Epithelial cell of proximal tubule (primary cell): Measurements from ENCODE around the gene CLASP2. TPM values are rescaled to one million over a fixed set of nuclear protein-coding genes. Genes with fewer than 3 reads are reported as not detected.
"Not testable (repeated sequence)": the region's sequence is repeated elsewhere in the genome, so short reads cannot be mapped to it uniquely, and the experiment has no call there.

Source experiments
- DNase-seq: peaks from one replicate; pipeline ENCODE4 v3.0.0-alpha.2; 2011; ENCODE audit warnings: low read depth
- H3K4me3 ChIP-seq: 2 replicates; pipeline ENCODE4 v1.5.1; 2011; ENCODE audit warnings: low read depth, mild to moderate bottlenecking, low read length
- total RNA-seq: library from RNA; depleted of rRNA; stranded (reverse); fragments of >200 nt; gene quantifications from 2 replicates; pipeline ENCODE4 v1.2.3, GENCODE V29; 2015
- TF ChIP-seq, protein P1 (sequence below): conservative IDR thresholded peaks from 2 replicates; pipeline ENCODE4 v1.5.1; 2012; ENCODE audit warnings: low read depth, mild to moderate bottlenecking, low read length

Gene CLASP2
- 23.7 and 34.2 TPM in 2 replicates for total RNA-seq

DNA sequence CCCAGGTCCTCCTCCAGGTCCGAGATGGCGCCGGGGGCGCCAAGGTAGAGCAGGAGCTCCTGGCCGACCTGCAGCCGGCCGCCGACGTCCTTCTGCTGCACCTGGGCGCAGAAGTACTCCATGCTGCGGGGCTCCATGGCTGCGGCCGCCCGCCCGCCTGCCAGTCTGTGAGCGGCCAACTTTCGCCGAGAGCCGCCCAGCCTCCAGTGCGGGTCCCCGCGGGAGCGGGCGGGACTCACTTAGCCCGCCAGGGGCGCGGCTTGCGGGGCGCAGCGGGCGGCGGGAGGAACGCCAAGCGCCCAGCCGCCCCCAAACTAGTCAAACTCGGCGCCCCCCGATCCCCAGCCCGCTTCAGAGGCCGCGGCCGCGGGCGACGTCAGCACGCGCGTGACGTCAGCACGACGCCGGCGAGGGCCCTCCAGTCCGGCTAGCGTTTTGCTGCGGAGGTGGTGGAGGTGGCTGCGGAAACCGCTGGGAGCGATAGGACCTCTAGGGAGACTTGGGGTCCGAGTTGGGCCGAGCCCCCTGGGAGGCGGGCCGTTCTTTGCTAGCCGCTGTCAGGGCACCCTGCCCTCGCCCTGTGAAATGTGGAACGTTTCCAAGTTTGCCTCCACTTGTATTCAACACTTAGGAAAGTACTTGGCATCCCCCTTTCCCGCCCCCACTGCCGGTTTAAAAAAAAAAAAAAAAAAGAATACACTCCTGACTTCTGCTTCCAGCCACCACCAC is at the start of gene CLASP2:
Gene CLASP2 (minus strand): TSS at position 389 of the 729 bp plus-strand sequence. CDS start 252 bp downstream, at position 137.
- peak within 1 kb of the TSS; percentile 82 for H3K4me3 ChIP-seq
- DNase-seq: peak; percentile 16
- TF ChIP-seq, protein P1, sequence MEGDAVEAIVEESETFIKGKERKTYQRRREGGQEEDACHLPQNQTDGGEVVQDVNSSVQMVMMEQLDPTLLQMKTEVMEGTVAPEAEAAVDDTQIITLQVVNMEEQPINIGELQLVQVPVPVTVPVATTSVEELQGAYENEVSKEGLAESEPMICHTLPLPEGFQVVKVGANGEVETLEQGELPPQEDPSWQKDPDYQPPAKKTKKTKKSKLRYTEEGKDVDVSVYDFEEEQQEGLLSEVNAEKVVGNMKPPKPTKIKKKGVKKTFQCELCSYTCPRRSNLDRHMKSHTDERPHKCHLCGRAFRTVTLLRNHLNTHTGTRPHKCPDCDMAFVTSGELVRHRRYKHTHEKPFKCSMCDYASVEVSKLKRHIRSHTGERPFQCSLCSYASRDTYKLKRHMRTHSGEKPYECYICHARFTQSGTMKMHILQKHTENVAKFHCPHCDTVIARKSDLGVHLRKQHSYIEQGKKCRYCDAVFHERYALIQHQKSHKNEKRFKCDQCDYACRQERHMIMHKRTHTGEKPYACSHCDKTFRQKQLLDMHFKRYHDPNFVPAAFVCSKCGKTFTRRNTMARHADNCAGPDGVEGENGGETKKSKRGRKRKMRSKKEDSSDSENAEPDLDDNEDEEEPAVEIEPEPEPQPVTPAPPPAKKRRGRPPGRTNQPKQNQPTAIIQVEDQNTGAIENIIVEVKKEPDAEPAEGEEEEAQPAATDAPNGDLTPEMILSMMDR: no peak

DNA sequence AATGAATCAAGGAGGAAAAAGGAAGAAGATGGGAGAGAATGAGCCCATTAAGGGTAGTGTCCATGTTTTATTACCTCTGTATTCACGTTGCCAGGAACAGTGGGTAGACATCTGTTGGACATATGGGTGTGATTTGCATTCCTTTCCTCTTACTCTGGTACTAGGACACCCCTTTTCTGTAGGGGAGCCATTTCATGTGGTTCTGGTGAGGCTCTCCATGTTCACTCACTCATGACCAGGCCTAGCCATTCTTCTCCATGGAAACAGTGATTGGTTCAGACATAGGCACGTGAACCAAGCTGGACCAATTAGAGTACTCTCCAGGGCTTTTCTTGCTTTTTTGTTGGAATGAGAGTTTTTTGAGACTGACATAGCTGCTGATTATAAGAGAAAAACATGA is 40.8 kb upstream of the CLASP2 start:
- no peak overlapping the region for H3K4me3 ChIP-seq

DNA sequence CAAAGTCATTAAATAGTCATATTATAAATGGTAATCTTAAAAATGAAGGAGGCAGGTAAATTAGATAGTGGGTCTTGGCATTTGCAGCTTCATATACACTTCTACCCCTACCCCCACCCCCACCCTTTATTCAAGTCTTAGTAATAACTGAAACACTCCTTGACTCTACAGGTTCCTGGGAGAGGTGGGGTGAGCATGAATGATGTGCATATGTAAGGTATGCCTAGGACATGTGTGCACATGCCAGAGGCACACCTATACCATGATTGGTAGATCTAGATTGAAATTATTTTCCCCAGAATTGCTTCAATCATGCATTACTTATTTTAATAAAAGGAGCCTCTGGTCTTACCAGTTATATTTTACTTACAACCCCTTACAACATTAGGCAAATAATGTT is 40.2 kb upstream of the CLASP2 start:
- DNase-seq: no peak
- TF ChIP-seq, protein P1: no peak
- no peak overlapping the region for H3K4me3 ChIP-seq

More for the DNA sequence above, 40.8 kb upstream of the CLASP2 start:
- TF ChIP-seq, protein P1: no peak
- no peak for DNase-seq

DNA sequence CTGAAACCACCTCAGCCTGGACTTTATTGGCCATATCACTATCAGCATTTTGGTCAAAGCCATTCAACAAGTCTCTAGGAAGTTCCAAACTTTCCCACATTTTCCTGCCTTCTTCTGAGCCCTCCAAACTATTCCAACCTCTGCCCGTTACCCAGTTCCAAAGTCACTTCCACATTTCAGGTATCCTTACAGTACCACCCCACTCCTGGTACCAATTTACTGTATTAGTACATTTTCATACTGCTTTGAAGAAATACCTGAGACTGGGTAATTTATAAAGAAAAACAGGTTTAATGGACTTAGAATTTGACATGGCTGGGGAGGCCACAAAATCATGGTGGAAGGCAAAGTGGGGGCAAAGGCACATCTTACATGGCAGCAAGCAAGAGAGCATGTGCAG is 36.3 kb upstream of the CLASP2 start:
- not testable (repeated sequence) for DNase-seq, H3K4me3 ChIP-seq

DNA sequence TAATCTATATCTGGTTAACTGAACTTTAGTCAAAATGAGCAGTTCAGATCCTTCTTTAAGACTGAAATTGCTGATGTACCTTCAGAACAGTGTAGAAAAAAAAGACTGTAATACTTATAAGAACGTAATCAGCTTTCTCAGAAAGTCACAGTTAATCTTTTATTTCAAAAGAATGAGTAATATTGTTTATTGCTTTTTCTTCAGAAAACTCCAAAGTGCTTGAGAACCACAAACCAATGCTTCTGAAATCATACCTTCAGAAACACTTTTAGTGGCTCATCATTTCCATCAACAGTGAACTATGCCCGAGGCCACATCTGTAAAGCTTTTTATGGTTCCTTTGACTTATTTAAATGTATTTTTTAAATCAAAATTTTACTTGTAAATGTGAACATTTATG is 33.3 kb upstream of the CLASP2 start:
- TF ChIP-seq, protein P1: no peak
- H3K4me3 ChIP-seq: no peak overlapping the region
- DNase-seq: no peak

DNA sequence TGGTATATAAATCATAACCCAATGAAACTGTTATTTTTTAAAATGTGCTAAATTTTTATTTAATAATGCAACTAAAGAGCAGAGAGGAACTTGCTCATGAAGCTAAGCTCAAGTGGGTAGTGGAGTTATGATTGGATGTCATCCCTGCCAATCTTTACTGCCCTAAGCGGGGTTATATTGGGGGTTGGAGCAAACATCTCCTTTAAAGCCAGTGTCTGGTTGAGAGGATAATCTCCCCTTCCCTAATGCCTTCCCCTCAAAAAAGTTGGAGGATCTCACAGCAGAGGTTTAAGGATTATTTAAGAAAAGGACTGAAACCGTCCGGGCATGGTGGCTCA is 32.1 kb upstream of the CLASP2 start:
- no peak for DNase-seq
- TF ChIP-seq, protein P1: no peak
- H3K4me3 ChIP-seq: no peak overlapping the region

DNA sequence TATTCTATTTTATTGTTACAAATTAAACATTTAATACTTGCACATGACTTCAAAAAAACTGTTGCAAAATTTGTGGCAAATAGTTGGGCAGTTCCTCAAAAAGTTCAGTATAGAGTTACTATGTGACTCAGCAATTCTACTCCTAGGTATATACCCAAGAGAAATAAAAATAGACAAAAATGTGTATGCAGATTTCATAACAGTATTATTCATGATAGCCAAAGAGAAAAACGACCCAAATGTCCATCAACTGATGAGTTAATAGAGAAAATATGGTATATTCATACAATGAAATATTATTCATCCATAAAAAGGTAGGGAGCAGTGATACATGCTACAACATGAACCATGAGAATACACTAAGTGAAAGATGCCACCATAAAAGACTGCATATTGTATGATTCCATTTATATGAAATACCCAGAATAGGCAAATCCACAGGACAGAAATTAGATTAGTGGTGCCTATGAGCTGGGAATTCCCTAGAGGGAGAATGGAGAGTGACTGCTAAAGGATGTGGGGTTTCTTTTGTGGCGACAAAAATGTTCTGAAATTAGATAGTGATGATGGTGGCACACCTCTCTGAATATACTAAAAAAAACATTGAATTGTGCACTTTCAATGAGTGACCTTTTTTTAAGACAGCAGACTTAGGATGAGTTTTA is 31.6 kb upstream of the CLASP2 start:
- no peak for DNase-seq
- TF ChIP-seq, protein P1: no peak

More for the DNA sequence above, 31.6 kb upstream of the CLASP2 start:
- no peak overlapping the region for H3K4me3 ChIP-seq
